OCI-LY3 (cell line): ENCODE measurements around the gene TTC8.

Experiments used
- H2AFZ ChIP-seq: fragments of 200-600, 300-600 bp; shearing (Covaris generic); 2 replicates; pipeline ENCODE4 v1.6.0; 2014; ENCODE audit warnings: antibody characterized with exemption, low read depth, low read length
- H3K27ac ChIP-seq: fragments of 200-600, 300-600 bp; sonication (generic); 2 replicates; pipeline ENCODE4 v1.5.1; 2014; ENCODE audit warnings: mild to moderate bottlenecking, low read length, moderate library complexity, mixed read lengths
- H3K27me3 ChIP-seq: fragments of 200-600, 300-600 bp; sonication (generic); 2 replicates; pipeline ENCODE4 v1.6.1; 2014; ENCODE audit warnings: low read depth, low read length, mixed read lengths
- H3K36me3 ChIP-seq: fragments of 200-600, 300-600 bp; sonication (generic); replicated peaks from 2 replicates; pipeline ENCODE3; 2014; ENCODE audit warnings: low read depth, low read length, mixed read lengths
- H3K4me1 ChIP-seq: fragments of 300-600, 200-600 bp; sonication (generic); 2 replicates; pipeline ENCODE4 v1.6.1; 2014; ENCODE audit warnings: low read length, mixed read lengths
- H3K4me2 ChIP-seq: fragments of 200-600, 300-600 bp; sonication (generic); 2 replicates; pipeline ENCODE4 v1.6.1; 2014; ENCODE audit warnings: low read length, mixed read lengths
- H3K4me3 ChIP-seq: fragments of 300-600, 200-600 bp; sonication (generic); 2 replicates; pipeline ENCODE4 v1.5.1; 2014; ENCODE audit warnings: antibody characterized with exemption, mild to moderate bottlenecking, low read length, moderate library complexity
- H3K79me2 ChIP-seq: fragments of 300-600, 200-600 bp; shearing (Covaris generic); 2 replicates; pipeline ENCODE4 v1.6.1; 2014; ENCODE audit warnings: mild to moderate bottlenecking, low read length, mixed read lengths
- H3K9ac ChIP-seq: fragments of 300-600, 200-600 bp; shearing (Covaris generic); 2 replicates; pipeline ENCODE4 v1.6.0; 2014; ENCODE audit warnings: mild to moderate bottlenecking, low read length, moderate library complexity
- H3K9me3 ChIP-seq: fragments of 200-600, 300-600 bp; shearing (Covaris generic); 2 replicates; pipeline ENCODE4 v1.6.1; 2014; ENCODE audit warnings: low read length, mixed read lengths; ENCODE audit not compliant: insufficient read depth
- H4K20me1 ChIP-seq: fragments of 200-600, 300-600 bp; sonication (generic); 2 replicates; pipeline ENCODE4 v1.6.1; 2016; ENCODE audit warnings: low read length, mixed read lengths; ENCODE audit not compliant: insufficient read depth
- EZH2phosphoT487 ChIP-seq: fragments of 200-600 bp; shearing (Covaris generic); IDR thresholded peaks from 2 replicates; pipeline ENCODE4 v1.6.1; 2018; ENCODE audit warnings: antibody characterized with exemption, mixed run types, low read depth
- TF ChIP-seq, protein P1 (sequence below): fragments of 200-600, 300-600 bp; sonication (generic); IDR thresholded peaks from 2 replicates; pipeline ENCODE4 v1.5.1; 2014; ENCODE audit warnings: antibody characterized with exemption, low read length, low read depth

The TTC8 gene

GRCh38 chr14:88870777-88871176, 46.3 kb downstream of the TTC8 start:
- no peaks in the 10 kb centered on the region for H3K79me2 ChIP-seq
- no peaks in the 10 kb centered on the region for H3K9me3 ChIP-seq
- H3K4me2 ChIP-seq: no peak overlapping the region
- H3K9ac ChIP-seq: no peak overlapping the region
- no peaks in the 10 kb centered on the region for H3K27me3 ChIP-seq
- no peaks in the 10 kb centered on the region for H3K4me1 ChIP-seq
- TF ChIP-seq, protein P1, sequence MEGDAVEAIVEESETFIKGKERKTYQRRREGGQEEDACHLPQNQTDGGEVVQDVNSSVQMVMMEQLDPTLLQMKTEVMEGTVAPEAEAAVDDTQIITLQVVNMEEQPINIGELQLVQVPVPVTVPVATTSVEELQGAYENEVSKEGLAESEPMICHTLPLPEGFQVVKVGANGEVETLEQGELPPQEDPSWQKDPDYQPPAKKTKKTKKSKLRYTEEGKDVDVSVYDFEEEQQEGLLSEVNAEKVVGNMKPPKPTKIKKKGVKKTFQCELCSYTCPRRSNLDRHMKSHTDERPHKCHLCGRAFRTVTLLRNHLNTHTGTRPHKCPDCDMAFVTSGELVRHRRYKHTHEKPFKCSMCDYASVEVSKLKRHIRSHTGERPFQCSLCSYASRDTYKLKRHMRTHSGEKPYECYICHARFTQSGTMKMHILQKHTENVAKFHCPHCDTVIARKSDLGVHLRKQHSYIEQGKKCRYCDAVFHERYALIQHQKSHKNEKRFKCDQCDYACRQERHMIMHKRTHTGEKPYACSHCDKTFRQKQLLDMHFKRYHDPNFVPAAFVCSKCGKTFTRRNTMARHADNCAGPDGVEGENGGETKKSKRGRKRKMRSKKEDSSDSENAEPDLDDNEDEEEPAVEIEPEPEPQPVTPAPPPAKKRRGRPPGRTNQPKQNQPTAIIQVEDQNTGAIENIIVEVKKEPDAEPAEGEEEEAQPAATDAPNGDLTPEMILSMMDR: no peak
- TF ChIP-seq EZH2phosphoT487: no peak
- no peak overlapping the region for H3K4me3 ChIP-seq
- H2AFZ ChIP-seq: no peak overlapping the region
- no peaks in the 10 kb centered on the region for H3K36me3 ChIP-seq
- no peak overlapping the region for H3K27ac ChIP-seq
- no peaks in the 10 kb centered on the region for H4K20me1 ChIP-seq

GRCh38 chr14:88871429-88871828, 47.0 kb downstream of the TTC8 start:
- Histone ChIP-seq H3K27me3 (no peaks in the 10 kb centered on the region), H3K27ac (no peak overlapping the region), H3K4me2 (no peak overlapping the region), H3K4me1 (no peaks in the 10 kb centered on the region), H3K79me2 (no peaks in the 10 kb centered on the region), H4K20me1 (no peaks in the 10 kb centered on the region), H3K4me3 (no peak overlapping the region), H2AFZ (no peak overlapping the region), H3K36me3 (no peaks in the 10 kb centered on the region), H3K9me3 (no peaks in the 10 kb centered on the region), H3K9ac (no peak overlapping the region)
- TF ChIP-seq, protein P1: no peak
- no peak for TF ChIP-seq EZH2phosphoT487

- no peaks in the 10 kb centered on the region for H3K79me2 ChIP-seq
- H3K9me3 ChIP-seq: no peaks in the 10 kb centered on the region
- no peak overlapping the region for H3K27ac ChIP-seq
- H2AFZ ChIP-seq: no peak overlapping the region
- H3K4me1 ChIP-seq: no peaks in the 10 kb centered on the region
- no peak overlapping the region for H3K9ac ChIP-seq
- H4K20me1 ChIP-seq: no peaks in the 10 kb centered on the region
- no peaks in the 10 kb centered on the region for H3K27me3 ChIP-seq
- TF ChIP-seq, protein P1: no peak
- no peak overlapping the region for H3K4me2 ChIP-seq
- no peaks in the 10 kb centered on the region for H3K36me3 ChIP-seq
- no peak overlapping the region for H3K4me3 ChIP-seq
Observed at GRCh38 chr14:88872976-88873375, 48.5 kb downstream of the TTC8 start.

DNA sequence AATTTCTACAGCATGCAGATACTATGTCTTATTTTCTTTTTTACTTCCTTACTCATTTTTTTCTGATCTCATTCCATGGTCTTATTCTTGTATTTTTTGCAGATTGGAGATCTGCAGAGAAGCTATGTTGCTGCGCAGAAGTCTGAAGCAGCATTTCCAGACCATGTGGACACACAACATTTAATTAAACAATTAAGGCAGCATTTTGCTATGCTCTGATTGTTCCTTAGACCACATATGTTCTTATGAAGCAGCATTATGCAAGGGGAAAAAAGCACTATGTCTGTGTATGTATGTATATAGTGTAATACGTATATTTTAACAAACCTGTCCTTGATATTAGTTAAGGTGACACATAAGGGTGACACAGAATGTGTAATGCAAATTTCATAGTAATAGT, 52.7 kb downstream of the TTC8 start:
- Histone ChIP-seq H3K4me3 (no peak overlapping the region), H3K27ac (no peak overlapping the region), H3K79me2 (no peaks in the 10 kb centered on the region), H3K4me1 (no peaks in the 10 kb centered on the region), H3K36me3 (peaks cover 3% of the 10 kb centered on the region), H2AFZ (no peak overlapping the region), H3K4me2 (no peak overlapping the region), H3K9ac (no peak overlapping the region), H3K9me3 (no peaks in the 10 kb centered on the region), H3K27me3 (no peaks in the 10 kb centered on the region), H4K20me1 (no peaks in the 10 kb centered on the region)
- TF ChIP-seq EZH2phosphoT487: no peak
- TF ChIP-seq, protein P1: no peak
